Activated CD4-positive, alpha-beta memory T cell treated with anti-CD3 and anti-CD28 coated beads, Interleukin-2, amount 10 ng/mL, durations not matched to agents 7 days and 5 days (primary cell): ENCODE data around the gene HAUS2. TPM values are rescaled to one million over a fixed set of nuclear protein-coding genes. Genes with fewer than 3 reads are reported as not detected.

Experiments
- CTCF ChIA-PET: fragments of 350-600 bp; sonication (Branson Sonifier 250); formaldehyde crosslinking; loops from one replicate; lab custom pipeline; 2021; ENCODE audit warnings: antibody characterized with exemption, inconsistent platforms; lab: Charles Lee
- POLR2A ChIA-PET: fragments of 350-600 bp; sonication (Branson Sonifier 250); formaldehyde crosslinking; loops from one replicate; lab custom pipeline; 2021; ENCODE audit warnings: antibody characterized with exemption; lab: Charles Lee
- DNase-seq: peaks from one replicate; pipeline ENCODE4 v3.0.0-alpha.2; 2020
- H3K27ac Mint-ChIP-seq: one replicate; pipeline ENCODE4 v1.8.0; 2021; ENCODE audit warnings: mild to moderate bottlenecking, mixed read lengths
- H3K27me3 Mint-ChIP-seq: one replicate; pipeline ENCODE4 v1.8.0; 2021; ENCODE audit warnings: mixed read lengths
- H3K36me3 Mint-ChIP-seq: one replicate; pipeline ENCODE4 v1.8.0; 2021; ENCODE audit warnings: low read depth, mixed read lengths
- H3K4me1 Mint-ChIP-seq: one replicate; pipeline ENCODE4 v1.8.0; 2021; ENCODE audit warnings: mixed read lengths
- H3K4me3 Mint-ChIP-seq: one replicate; pipeline ENCODE4 v1.8.0; 2021; ENCODE audit warnings: mild to moderate bottlenecking, mixed read lengths
- H3K9me3 Mint-ChIP-seq: one replicate; pipeline ENCODE4 v1.8.0; 2021; ENCODE audit warnings: mixed read lengths
- total RNA-seq, 2 experiments: library from RNA; stranded (reverse); gene quantifications; one replicate each; pipeline ENCODE4 v1.2.3, GENCODE V29; 2021

Gene HAUS2
- 10 to 100 TPM; 35.1 to 35.8 TPM for total RNA-seq

GRCh38 chr15:42548249-42549031 lies at the start of gene HAUS2, which contains the start of gene LRRC57:
HAUS2 (plus strand) TSS chr15:42548838; CDS start chr15:42548873, 35 bp downstream.
LRRC57 (minus strand) TSS chr15:42548793; CDS start chr15:42548434, 359 bp downstream.
- H3K4me3 Mint-ChIP-seq, result peak within 1 kb of the TSS; percentile 90
- ChIA-PET CTCF (interaction anchor here (0.9 to 3.6 kb wide), 7 partner anchors 13 to 57 kb away, joined by 3 to 13 read pairs (median 4); partner anchors contain the start of gene ZNF106), POLR2A (interaction anchor here (0.8 to 4.1 kb wide), 21 partner anchors 9 to 579 kb away, joined by 3 to 44 read pairs (median 5); partner anchors contain the start of genes CDAN1, GANC, SNAP23 and STARD9)
- no peaks in the 10 kb centered on the region for H3K27me3 Mint-ChIP-seq
- peaks cover 60% of the 10 kb centered on the region for H3K4me1 Mint-ChIP-seq
- peak; percentile 89 for DNase-seq
- H3K9me3 Mint-ChIP-seq, result no peaks in the 10 kb centered on the region
- peak within 1 kb of the TSS; percentile 87 for H3K27ac Mint-ChIP-seq
- H3K36me3 Mint-ChIP-seq, result peaks cover 50% of the 10 kb centered on the region

GRCh38 chr15:42499858-42500609 lies 48.6 kb upstream of the HAUS2 start:
- DNase-seq, result no peak
- Mint-ChIP-seq H3K4me3 (no peak overlapping the region), H3K9me3 (no peaks in the 10 kb centered on the region), H3K27me3 (no peaks in the 10 kb centered on the region), H3K36me3 (peaks cover 4% of the 10 kb centered on the region), H3K4me1 (peaks cover 40% of the 10 kb centered on the region), H3K27ac (no peak overlapping the region)
- ChIA-PET POLR2A (interaction anchor here (0.6 to 3.5 kb wide), 4 partner anchors 9 to 62 kb away, joined by 3 to 21 read pairs (median 8); partner anchors contain the start of genes HAUS2, LRRC57 and ZNF106), CTCF (no interaction called here)

GRCh38 chr15:42502477-42502876 lies 46.2 kb upstream of the HAUS2 start:
- Mint-ChIP-seq H3K27ac (no peak overlapping the region), H3K9me3 (no peaks in the 10 kb centered on the region), H3K36me3 (peaks cover under 1% of the 10 kb centered on the region), H3K4me3 (no peak overlapping the region), H3K4me1 (peaks cover 23% of the 10 kb centered on the region), H3K27me3 (no peaks in the 10 kb centered on the region)
- DNase-seq, result no peak
- CTCF ChIA-PET, result interaction anchor here (0.7 kb wide), 1 partner anchor 128 kb away, joined by 4 read pairs; no protein-coding TSS in a partner anchor
- POLR2A ChIA-PET, result no interaction called here

- ChIA-PET POLR2A (interaction anchor here (0.9 kb wide), 1 partner anchor 13 kb away, joined by 4 read pairs; the partner anchor contains the start of gene ZNF106), CTCF (no interaction called here)
- Mint-ChIP-seq H3K36me3 (peaks cover 5% of the 10 kb centered on the region), H3K27me3 (no peaks in the 10 kb centered on the region), H3K9me3 (no peaks in the 10 kb centered on the region), H3K4me1 (peaks cover 11% of the 10 kb centered on the region), H3K4me3 (no peak overlapping the region), H3K27ac (no peak overlapping the region)
- DNase-seq, result no peak
Measured at GRCh38 chr15:42503825-42504224, 44.8 kb upstream of the HAUS2 start.

- no peak overlapping the region for H3K4me3 Mint-ChIP-seq
- H3K27ac Mint-ChIP-seq, result no peak overlapping the region
- H3K4me1 Mint-ChIP-seq, result peaks cover 6% of the 10 kb centered on the region
- POLR2A ChIA-PET, result interaction anchor here (0.7 to 1.2 kb wide), 3 partner anchors 10 to 14 kb away, joined by 3 to 6 read pairs (median 4); partner anchors contain the start of genes SNAP23 and ZNF106
- no peak for DNase-seq
- no peaks in the 10 kb centered on the region for H3K9me3 Mint-ChIP-seq
- CTCF ChIA-PET, result no interaction called here
- H3K27me3 Mint-ChIP-seq, result no peaks in the 10 kb centered on the region
- H3K36me3 Mint-ChIP-seq, result peaks cover 5% of the 10 kb centered on the region
Measured at GRCh38 chr15:42504631-42505030, 44.0 kb upstream of the HAUS2 start.

- H3K4me1 Mint-ChIP-seq, result no peaks in the 10 kb centered on the region
- no peaks in the 10 kb centered on the region for H3K27me3 Mint-ChIP-seq
- H3K4me3 Mint-ChIP-seq, result no peak overlapping the region
- POLR2A ChIA-PET, result no interaction called here
- H3K9me3 Mint-ChIP-seq, result no peaks in the 10 kb centered on the region
- peaks cover 7% of the 10 kb centered on the region for H3K36me3 Mint-ChIP-seq
- no peak overlapping the region for H3K27ac Mint-ChIP-seq
- DNase-seq, result no peak
- CTCF ChIA-PET, result no interaction called here
Measured at GRCh38 chr15:42507514-42507913, 41.1 kb upstream of the HAUS2 start.

- Mint-ChIP-seq H3K4me3 (no peak overlapping the region), H3K27me3 (no peaks in the 10 kb centered on the region), H3K27ac (no peak overlapping the region), H3K9me3 (no peaks in the 10 kb centered on the region), H3K36me3 (peaks cover 14% of the 10 kb centered on the region), H3K4me1 (no peaks in the 10 kb centered on the region)
- no peak for DNase-seq
- CTCF ChIA-PET, result no interaction called here
- POLR2A ChIA-PET, result no interaction called here
Measured at GRCh38 chr15:42508263-42508690, 40.4 kb upstream of the HAUS2 start.

- H3K4me3 Mint-ChIP-seq, result no peak overlapping the region
- H3K9me3 Mint-ChIP-seq, result no peaks in the 10 kb centered on the region
- peaks cover 25% of the 10 kb centered on the region for H3K36me3 Mint-ChIP-seq
- ChIA-PET POLR2A (interaction anchor here (0.8 to 2.2 kb wide), 3 partner anchors 11 to 37 kb away, joined by 3 to 6 read pairs (median 5); partner anchors contain the start of gene ZNF106), CTCF (no interaction called here)
- no peak for DNase-seq
- no peaks in the 10 kb centered on the region for H3K4me1 Mint-ChIP-seq
- no peaks in the 10 kb centered on the region for H3K27me3 Mint-ChIP-seq
- no peak overlapping the region for H3K27ac Mint-ChIP-seq
Measured at GRCh38 chr15:42510258-42511006, 38.2 kb upstream of the HAUS2 start.

GRCh38 chr15:42511007-42511391 lies 37.6 kb upstream of the HAUS2 start:
- no peak overlapping the region for H3K27ac Mint-ChIP-seq
- H3K4me1 Mint-ChIP-seq, result no peaks in the 10 kb centered on the region
- H3K9me3 Mint-ChIP-seq, result no peaks in the 10 kb centered on the region
- peaks cover 31% of the 10 kb centered on the region for H3K36me3 Mint-ChIP-seq
- H3K27me3 Mint-ChIP-seq, result no peaks in the 10 kb centered on the region
- POLR2A ChIA-PET, result interaction anchor here (0.8 to 1.5 kb wide), 2 partner anchors 11 to 20 kb away, joined by 3 to 6 read pairs; partner anchors contain the start of gene ZNF106
- CTCF ChIA-PET, result no interaction called here
- H3K4me3 Mint-ChIP-seq, result no peak overlapping the region
- DNase-seq, result no peak

GRCh38 chr15:42523331-42523730 lies 25.3 kb upstream of the HAUS2 start:
- H3K4me1 Mint-ChIP-seq, result no peaks in the 10 kb centered on the region
- no peak for DNase-seq
- H3K27ac Mint-ChIP-seq, result no peak overlapping the region
- H3K27me3 Mint-ChIP-seq, result no peaks in the 10 kb centered on the region
- no peak overlapping the region for H3K4me3 Mint-ChIP-seq
- H3K9me3 Mint-ChIP-seq, result no peaks in the 10 kb centered on the region
- H3K36me3 Mint-ChIP-seq, result peaks cover 16% of the 10 kb centered on the region
- ChIA-PET CTCF (no interaction called here), POLR2A (no interaction called here)

GRCh38 chr15:42528970-42529369 lies 19.7 kb upstream of the HAUS2 start:
- POLR2A ChIA-PET, result no interaction called here
- Mint-ChIP-seq H3K27me3 (no peaks in the 10 kb centered on the region), H3K4me1 (peaks cover 2% of the 10 kb centered on the region), H3K4me3 (no peak overlapping the region), H3K9me3 (no peaks in the 10 kb centered on the region), H3K36me3 (peaks cover 36% of the 10 kb centered on the region), H3K27ac (no peak overlapping the region)
- no peak for DNase-seq
- CTCF ChIA-PET, result no interaction called here

GRCh38 chr15:42533246-42533645 lies 15.4 kb upstream of the HAUS2 start:
- POLR2A ChIA-PET, result interaction anchor here (1.8 kb wide), 1 partner anchor 16 kb away, joined by 10 read pairs; the partner anchor contains the start of genes HAUS2 and LRRC57

More at GRCh38 chr15:42533246-42533645, 15.4 kb upstream of the HAUS2 start:
- no peak overlapping the region for H3K4me3 Mint-ChIP-seq
- H3K36me3 Mint-ChIP-seq, result peaks cover 58% of the 10 kb centered on the region
- no peaks in the 10 kb centered on the region for H3K9me3 Mint-ChIP-seq
- CTCF ChIA-PET, result interaction anchor here (1.1 kb wide), 1 partner anchor 118 kb away, joined by 3 read pairs; no protein-coding TSS in a partner anchor
- H3K27ac Mint-ChIP-seq, result no peak overlapping the region
- H3K27me3 Mint-ChIP-seq, result no peaks in the 10 kb centered on the region
- peaks cover 2% of the 10 kb centered on the region for H3K4me1 Mint-ChIP-seq
- DNase-seq, result no peak
